Keratinocyte (primary cell): Measurements from ENCODE around the gene TKT.

ENCODE experiments used
- CTCF ChIP-seq, 3 experiments: IDR thresholded peaks in 1 of 3; conservative IDR thresholded peaks in 1 of 3; optimal IDR thresholded peaks in 1 of 3; 2 replicates in 2 of 3; 3 replicates in 1 of 3; pipeline versions ENCODE3 to v1.5.1; 2011; ENCODE audit warnings: low read length in 3 of 3, mild to moderate bottlenecking in 3 of 3, moderate library complexity in 2 of 3, control low read depth in 1 of 3, inconsistent platforms in 1 of 3; ENCODE audit not compliant: insufficient read depth in 2 of 3; ENCODE audit errors: extremely low read depth in 1 of 3
- EZH2 ChIP-seq: IDR thresholded peaks from one replicate; pipeline ENCODE4 v1.6.1; 2012; ENCODE audit warnings: inconsistent platforms, mild to moderate bottlenecking, low read length, moderate library complexity

- no peak for TF ChIP-seq EZH2
- TF ChIP-seq CTCF (optimal IDR thresholded peaks at IDR 0.05 in 1 of 3, IDR thresholded peaks at IDR 0.05 in 1 of 3, conservative IDR thresholded peaks at IDR 0.05 in 1 of 3; ENCODE audit: extremely low read depth in 1 of 3, insufficient read depth in 2 of 3, low read length in 3 of 3): no peak
These were observed 11.6 kb downstream of the TKT start for GRCh38 chr3:53244271-53244670.
